Stimulated activated CD4-positive, alpha-beta T cell treated with anti-CD3 and anti-CD28 coated beads, Interleukin-1b, Interleukin-23, amount 100 ng/mL, for 1 hour (primary cell): ENCODE results near the gene ROPN1L.
"Not testable (repeated sequence)": the region's sequence is repeated elsewhere in the genome, so short reads cannot be mapped to it uniquely, and the experiment has no call there.

Source experiments
- DNase-seq, 2 donors: peaks; one replicate each; pipeline ENCODE4 v3.0.0-alpha.2; 2020; ENCODE audit warnings: low read depth in 2 of 2

ROPN1L gene

GRCh38 chr5:10441083-10441991, at the start of gene ROPN1L:
Gene ROPN1L, plus strand, starts transcription at chr5:10441879. Its CDS starts 289 bp downstream, at chr5:10442168.
- DNase-seq, result peak; percentile 44 to 64

- not testable (repeated sequence) for DNase-seq
Measured at GRCh38 chr5:10392567-10393328, 48.9 kb upstream of the ROPN1L start.

- no peak for DNase-seq
Measured at GRCh38 chr5:10393491-10393890, 48.2 kb upstream of the ROPN1L start.

- no peak for DNase-seq
Measured at GRCh38 chr5:10396552-10396951, 45.1 kb upstream of the ROPN1L start.

GRCh38 chr5:10399839-10400238, 41.8 kb upstream of the ROPN1L start:
- no peak for DNase-seq

GRCh38 chr5:10400411-10400810, 41.3 kb upstream of the ROPN1L start:
- DNase-seq, result no peak

- no peak for DNase-seq
Measured at GRCh38 chr5:10400831-10401230, 40.8 kb upstream of the ROPN1L start.

GRCh38 chr5:10401498-10401897, 40.2 kb upstream of the ROPN1L start:
- DNase-seq, result no peak

GRCh38 chr5:10403829-10404228, 37.9 kb upstream of the ROPN1L start:
- DNase-seq, result no peak

GRCh38 chr5:10406651-10407050, 35.0 kb upstream of the ROPN1L start:
- DNase-seq, result no peak

- DNase-seq, result no peak
Measured at GRCh38 chr5:10409504-10409903, 32.2 kb upstream of the ROPN1L start.

- no peak for DNase-seq
Measured at GRCh38 chr5:10410662-10411061, 31.0 kb upstream of the ROPN1L start.

GRCh38 chr5:10411336-10411735, 30.3 kb upstream of the ROPN1L start:
- no peak for DNase-seq

- no peak for DNase-seq
Measured at GRCh38 chr5:10416868-10417267, 24.8 kb upstream of the ROPN1L start.

- no peak for DNase-seq
Measured at GRCh38 chr5:10418654-10419345, 22.9 kb upstream of the ROPN1L start.

GRCh38 chr5:10420468-10420867, 21.2 kb upstream of the ROPN1L start:
- no peak for DNase-seq

GRCh38 chr5:10420932-10421331, 20.7 kb upstream of the ROPN1L start:
- DNase-seq, result no peak

GRCh38 chr5:10421896-10422691, 19.6 kb upstream of the ROPN1L start:
- DNase-seq, result no peak

- no peak for DNase-seq
Measured at GRCh38 chr5:10423022-10423421, 18.7 kb upstream of the ROPN1L start.

- no peak for DNase-seq
Measured at GRCh38 chr5:10424124-10424731, 17.5 kb upstream of the ROPN1L start.

GRCh38 chr5:10427201-10427600, 14.5 kb upstream of the ROPN1L start:
- DNase-seq, result no peak
